DMS 273 treated with DMSO at 0.1 percent for 48 hours (cell line): Measurements from ENCODE around the gene NRSN2.
"Not testable (repeated sequence)": the region's sequence is repeated elsewhere in the genome, so short reads cannot be mapped to it uniquely, and the experiment has no call there.

Source experiments
- DNase-seq: peaks from one replicate; lab custom pipeline; 2025; lab: John Stamatoyannopoulos, UW

Gene NRSN2

DNA sequence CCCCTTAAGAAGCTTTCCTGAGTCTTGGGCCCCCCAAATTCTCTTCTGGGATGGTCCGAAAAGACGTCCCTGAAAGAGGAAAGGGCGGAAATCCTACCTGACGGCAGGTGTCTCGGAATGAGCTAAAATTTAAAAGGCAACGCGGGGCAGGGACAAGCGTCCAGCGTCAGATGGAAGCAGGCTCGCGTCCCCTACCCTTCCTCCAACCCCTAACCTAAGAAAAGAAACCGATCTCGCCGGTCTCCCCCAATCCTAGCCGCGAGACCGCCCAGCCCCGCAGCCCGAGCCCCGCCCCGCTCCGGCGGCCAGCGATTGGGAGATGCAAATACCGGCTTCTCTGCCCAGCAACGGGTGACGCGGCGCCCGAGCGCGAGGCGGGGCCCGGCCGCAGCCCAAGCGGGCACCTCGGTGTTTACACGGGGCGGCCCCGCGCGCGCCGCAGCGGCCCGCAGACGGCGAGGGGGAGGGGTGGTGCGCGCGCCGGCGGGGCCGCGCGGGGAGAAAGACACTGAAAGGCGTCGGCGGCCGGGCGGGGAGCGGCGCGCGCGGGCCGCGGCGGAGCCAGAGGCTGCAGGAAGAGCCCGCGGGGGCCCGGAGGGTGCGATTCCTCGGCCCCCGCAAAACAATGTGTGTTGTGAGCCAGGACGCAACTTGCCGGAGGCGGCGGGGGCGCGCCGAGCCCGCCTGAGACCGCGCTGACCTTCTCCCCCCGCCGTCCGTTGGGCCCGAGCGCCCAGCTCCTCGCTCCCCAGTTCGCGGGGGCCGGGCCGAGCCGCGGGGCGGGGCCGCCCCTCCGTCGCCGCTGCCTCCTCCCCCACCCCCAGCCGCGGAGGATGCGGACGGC, 21.6 kb upstream of the NRSN2 start, which contains the start of gene SOX12:
SOX12 (plus strand) TSS at position 508 of the 844 bp plus-strand sequence. CDS start 373 bp downstream, outside the sequence.
- peak; percentile 92 for DNase-seq

DNA sequence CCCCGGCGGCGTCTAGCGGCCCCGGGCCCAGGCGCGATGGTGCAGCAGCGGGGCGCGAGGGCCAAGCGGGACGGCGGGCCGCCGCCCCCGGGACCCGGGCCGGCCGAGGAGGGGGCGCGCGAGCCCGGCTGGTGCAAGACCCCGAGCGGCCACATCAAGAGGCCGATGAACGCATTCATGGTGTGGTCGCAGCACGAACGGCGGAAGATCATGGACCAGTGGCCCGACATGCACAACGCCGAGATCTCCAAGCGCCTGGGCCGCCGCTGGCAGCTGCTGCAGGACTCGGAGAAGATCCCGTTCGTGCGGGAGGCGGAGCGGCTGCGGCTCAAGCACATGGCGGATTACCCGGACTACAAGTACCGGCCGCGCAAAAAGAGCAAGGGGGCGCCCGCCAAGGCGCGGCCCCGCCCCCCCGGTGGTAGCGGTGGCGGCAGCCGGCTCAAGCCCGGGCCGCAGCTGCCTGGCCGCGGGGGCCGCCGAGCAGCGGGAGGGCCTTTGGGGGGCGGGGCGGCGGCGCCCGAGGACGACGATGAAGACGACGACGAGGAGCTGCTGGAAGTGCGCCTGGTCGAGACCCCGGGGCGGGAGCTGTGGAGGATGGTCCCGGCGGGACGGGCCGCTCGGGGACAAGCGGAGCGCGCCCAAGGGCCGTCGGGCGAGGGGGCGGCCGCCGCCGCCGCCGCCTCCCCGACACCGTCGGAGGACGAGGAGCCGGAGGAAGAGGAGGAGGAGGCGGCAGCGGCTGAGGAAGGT, 20.8 kb upstream of the NRSN2 start:
- DNase-seq: peak; percentile 49

DNA sequence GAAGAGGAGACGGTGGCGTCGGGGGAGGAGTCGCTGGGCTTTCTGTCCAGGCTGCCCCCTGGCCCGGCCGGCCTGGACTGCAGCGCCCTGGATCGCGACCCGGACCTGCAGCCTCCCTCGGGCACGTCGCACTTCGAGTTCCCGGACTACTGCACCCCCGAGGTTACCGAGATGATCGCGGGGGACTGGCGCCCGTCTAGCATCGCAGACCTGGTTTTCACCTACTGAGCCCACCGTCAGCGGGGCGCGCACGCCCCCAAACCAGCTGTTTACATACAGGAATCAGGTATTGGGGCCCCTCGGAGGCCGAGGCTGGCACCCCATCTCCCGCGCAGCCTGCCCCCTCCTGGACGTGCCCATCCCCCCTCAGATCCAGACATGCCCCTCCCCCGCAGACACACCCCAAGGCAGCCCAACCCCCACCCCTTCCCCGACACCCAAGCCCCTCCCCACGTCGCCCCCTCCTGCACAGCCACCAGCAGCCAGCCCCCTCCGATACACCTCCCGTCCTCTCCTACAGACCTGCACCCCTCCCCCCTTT, 20.2 kb upstream of the NRSN2 start:
- DNase-seq: no peak

- peak; percentile 90 for DNase-seq
Observed at GRCh38 chr20:327186-328026, 19.5 kb upstream of the NRSN2 start.

GRCh38 chr20:328027-328974, 18.6 kb upstream of the NRSN2 start:
- no peak for DNase-seq

- no peak for DNase-seq
Observed at GRCh38 chr20:328975-329695, 17.8 kb upstream of the NRSN2 start.

DNA sequence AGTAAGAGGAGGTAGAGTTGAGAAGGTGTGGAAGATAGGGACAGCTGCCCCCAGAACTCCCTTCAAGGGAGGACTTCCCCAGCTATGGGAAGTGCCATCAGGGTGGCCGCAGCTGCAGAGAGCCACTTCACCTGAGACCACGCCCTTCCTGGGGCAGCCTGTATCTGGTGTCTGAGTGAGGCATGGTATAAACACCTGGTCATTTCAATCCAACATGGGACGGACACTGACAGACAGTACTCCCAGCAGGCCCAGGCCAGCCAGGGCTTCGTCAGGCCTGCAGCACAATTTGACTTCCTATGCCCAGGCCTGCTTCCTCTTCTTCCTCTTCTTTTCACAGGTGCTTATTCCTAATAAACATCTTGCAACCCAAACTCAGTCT, 17.1 kb upstream of the NRSN2 start:
- no peak for DNase-seq

DNA sequence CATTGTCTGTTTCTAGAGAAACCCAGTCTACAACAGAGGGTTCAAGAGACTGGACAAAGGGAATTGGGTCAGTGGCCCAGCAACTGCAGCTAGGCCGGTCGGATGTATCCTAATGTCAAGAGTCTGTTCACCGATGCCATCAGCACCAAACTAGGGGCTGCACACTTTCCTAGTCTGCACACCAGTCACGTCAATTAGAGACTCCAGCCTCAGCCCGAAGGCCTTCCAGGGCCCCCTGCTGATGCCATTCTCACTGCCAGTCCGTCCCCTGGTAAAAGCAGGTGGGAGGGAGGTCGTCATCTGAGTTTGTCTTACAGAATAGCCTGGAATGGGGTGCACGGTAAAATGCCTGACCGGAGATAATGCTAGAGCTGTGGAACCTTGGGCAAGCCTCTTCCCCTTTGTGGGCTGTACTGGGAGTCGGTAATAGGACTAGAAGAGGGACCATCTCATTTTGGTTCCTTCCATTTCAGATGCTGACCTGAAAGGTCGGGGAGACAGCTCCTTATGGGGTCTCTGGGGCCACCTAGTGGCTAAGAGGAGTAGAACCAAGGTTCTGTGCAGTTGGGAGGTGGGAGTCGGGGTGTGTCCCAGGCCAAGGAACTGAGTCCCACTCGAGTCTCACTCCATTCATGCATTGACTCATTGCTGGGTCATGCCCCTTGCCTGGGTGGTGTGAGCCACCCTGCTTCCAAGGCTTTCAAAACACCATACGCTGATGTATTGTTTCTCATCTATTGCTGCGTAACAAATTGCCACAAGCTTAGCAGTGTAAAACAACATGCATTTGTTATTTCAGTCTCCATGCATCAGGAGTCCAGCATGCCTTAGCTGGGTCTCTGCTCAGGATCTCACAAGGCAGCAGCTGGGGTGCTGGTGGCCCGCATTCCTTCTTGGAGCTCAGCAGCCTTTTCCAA, 16.4 kb upstream of the NRSN2 start:
- peak; percentile 40 for DNase-seq

- no peak for DNase-seq
Observed at GRCh38 chr20:334578-334977, 12.3 kb upstream of the NRSN2 start.

- not testable (repeated sequence) for DNase-seq
Observed at GRCh38 chr20:336040-336439, 10.9 kb upstream of the NRSN2 start.

- no peak for DNase-seq
Observed at GRCh38 chr20:341682-342081, 5.2 kb upstream of the NRSN2 start.

DNA sequence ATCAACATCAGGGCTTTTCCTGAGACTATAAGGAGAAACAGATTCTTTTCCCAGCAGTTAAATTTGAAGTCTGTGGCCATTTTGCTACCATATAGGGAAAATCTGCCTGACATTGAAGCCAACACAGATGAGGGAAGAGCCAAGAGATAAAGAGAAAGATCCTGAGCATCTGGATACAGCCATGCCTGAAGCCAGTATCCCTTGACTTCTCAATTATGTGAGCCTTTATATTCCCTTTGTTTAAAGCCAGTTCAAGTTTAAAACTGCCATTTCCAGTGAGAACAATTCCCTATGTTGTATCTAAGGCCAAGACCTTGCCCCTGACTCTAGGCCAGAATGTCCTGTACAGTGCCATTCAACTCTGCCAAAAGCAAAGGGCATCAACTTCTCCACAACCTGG, 3.8 kb upstream of the NRSN2 start:
- no peak for DNase-seq

- no peak for DNase-seq
Observed at GRCh38 chr20:346033-346639, 775 bp upstream of the NRSN2 start.

DNA sequence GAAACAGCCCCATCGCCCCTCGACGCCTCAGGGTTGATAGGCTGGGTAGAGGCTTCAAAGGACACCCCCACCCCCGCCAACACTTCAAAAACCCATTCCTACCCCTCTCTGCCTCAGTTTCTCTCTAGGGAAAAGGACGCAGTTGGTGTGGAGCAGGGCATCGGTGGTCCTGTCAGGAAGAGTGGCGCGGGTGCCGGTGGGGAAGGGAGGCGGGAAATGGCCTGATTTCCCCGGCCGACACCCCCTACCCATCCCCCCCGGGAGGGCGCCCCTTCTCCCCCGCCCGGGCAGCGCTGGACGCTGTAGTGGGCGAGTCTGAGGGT, 367 bp downstream of the NRSN2 start:
- DNase-seq: no peak

DNA sequence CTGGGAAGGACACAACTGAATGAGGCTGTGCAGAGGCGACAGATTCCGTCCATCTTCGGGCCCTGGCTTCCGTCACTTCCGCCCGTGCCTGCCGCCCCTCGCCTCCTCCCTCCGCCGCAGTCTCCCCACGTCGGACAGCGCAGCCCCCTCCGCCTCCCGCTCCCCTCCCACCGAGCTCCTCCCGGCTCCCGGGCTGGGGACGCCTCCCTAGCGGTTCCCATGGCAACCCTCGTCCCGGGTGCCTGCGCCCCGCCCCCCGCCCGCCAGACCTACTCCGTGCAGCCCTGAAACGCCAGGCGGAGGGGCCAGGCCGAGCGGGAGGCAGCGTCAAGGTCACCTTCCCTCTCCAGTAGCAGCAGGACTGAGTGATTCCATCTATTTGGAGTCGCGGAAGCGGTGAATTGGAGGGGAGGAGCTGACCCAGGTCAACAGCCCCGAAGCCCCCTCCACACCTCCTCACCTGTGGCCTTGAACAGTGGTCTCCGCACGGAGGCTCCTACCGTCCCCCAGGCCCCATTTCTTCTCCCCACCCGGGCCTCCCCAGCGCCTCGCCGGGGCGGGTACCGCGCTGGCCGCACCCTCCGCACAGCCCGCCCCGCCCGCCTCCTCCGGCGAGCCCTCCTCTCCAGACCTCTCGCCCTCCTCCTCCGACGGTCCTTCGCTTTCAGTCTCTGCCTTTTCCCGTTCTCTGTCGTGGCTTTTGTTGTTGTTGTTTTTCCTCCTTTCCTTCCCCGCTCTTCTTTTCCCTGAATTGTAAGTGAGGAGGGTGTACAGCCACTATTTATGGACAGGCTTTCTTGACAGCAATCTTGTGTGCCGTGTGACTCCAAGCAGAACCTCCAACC, 951 bp downstream of the NRSN2 start:
- DNase-seq: peak; percentile 91

GRCh38 chr20:348972-349841, 2.3 kb downstream of the NRSN2 start:
- no peak for DNase-seq

- no peak for DNase-seq
Observed at GRCh38 chr20:353166-353565, 6.3 kb downstream of the NRSN2 start.
